Skeletal muscle tissue (tissue), 4 donors: ENCODE measurements around the gene B4GALT3. TPM values are rescaled to one million over a fixed set of nuclear protein-coding genes. Genes with fewer than 3 reads are reported as not detected.

Source experiments
- H3K27ac ChIP-seq: one replicate; pipeline ENCODE4 v1.7.0; 2013; ENCODE audit warnings: mild to moderate bottlenecking, low read depth, low read length, inconsistent platforms
- H3K27me3 ChIP-seq, 3 donors: one replicate each; pipeline ENCODE4 v1.7.0; 2013; ENCODE audit warnings: low read length in 3 of 3; ENCODE audit not compliant: control insufficient read depth in 3 of 3, insufficient read depth in 3 of 3
- H3K36me3 ChIP-seq, 3 donors: one replicate each; pipeline ENCODE4 v1.7.0; 2013; ENCODE audit warnings: low read length in 3 of 3; ENCODE audit not compliant: control insufficient read depth in 3 of 3, insufficient read depth in 3 of 3
- H3K4me1 ChIP-seq, 3 donors: one replicate each; pipeline ENCODE4 v1.7.0; 2013; ENCODE audit warnings: low read length in 3 of 3, mild to moderate bottlenecking in 3 of 3; ENCODE audit not compliant: control insufficient read depth in 3 of 3, insufficient read depth in 3 of 3
- H3K4me3 ChIP-seq, 3 donors: one replicate each; pipeline ENCODE4 v1.7.0; 2013; ENCODE audit warnings: low read length in 3 of 3
- H3K9ac ChIP-seq, 3 donors: one replicate each; pipeline ENCODE4 v1.7.0; 2013; ENCODE audit warnings: low read length in 3 of 3, mild to moderate bottlenecking in 3 of 3, moderate library complexity in 2 of 3, low read depth in 1 of 3
- H3K9me3 ChIP-seq, 3 donors: one replicate each; pipeline ENCODE4 v1.7.0; 2013; ENCODE audit warnings: low read length in 3 of 3; ENCODE audit not compliant: control insufficient read depth in 3 of 3
- total RNA-seq: library from RNA; depleted of rRNA; stranded (reverse); fragments of >200 nt; gene quantifications from one replicate; pipeline ENCODE4 v1.2.3, GENCODE V29; 2014
- donor health status: Osteomylitis.

B4GALT3 gene
- total RNA-seq, 1 donor from 2014 or later, result 11.0 TPM

DNA sequence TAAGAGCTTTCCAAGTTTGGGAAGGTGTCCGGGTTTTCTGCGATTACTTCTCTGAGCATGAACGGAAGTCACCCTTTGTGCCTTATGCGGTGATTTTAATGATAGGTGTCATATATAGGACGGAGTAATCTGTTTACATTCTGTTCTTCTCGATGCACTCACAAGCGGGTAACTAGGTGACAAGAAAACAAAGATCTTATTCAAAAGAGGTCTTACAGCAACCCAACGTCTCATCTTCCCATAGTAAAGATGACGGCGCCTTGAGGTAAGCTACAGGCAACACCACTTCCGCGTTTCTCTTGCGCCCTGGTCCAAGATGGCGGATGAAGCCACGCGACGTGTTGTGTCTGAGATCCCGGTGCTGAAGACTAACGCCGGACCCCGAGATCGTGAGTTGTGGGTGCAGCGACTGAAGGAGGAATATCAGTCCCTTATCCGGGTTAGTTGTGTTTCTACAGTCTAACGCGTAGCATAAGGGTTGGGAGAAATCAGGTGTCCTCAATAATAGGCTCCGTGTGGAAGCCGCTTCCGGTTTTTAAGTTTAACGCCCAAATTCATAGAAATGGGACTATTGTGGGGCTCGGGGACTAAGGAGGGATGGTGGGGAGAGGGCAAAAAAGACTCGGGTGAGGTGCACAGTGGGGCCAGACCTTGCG lies 23.5 kb downstream of the B4GALT3 start, which contains the start of gene UFC1:
TSS of gene UFC1 (plus strand) at position 297 of the 656 bp plus-strand sequence. CDS start at position 317, 20 bp downstream.
- Histone ChIP-seq H3K9ac (peak within 1 kb of the TSS; percentile 97 to 99 (median 98)), H3K36me3 (peaks cover 9 to 16% (median 14%) of the 10 kb centered on the region in 3 donors), H3K27ac (peak within 1 kb of the TSS; percentile 97)

DNA sequence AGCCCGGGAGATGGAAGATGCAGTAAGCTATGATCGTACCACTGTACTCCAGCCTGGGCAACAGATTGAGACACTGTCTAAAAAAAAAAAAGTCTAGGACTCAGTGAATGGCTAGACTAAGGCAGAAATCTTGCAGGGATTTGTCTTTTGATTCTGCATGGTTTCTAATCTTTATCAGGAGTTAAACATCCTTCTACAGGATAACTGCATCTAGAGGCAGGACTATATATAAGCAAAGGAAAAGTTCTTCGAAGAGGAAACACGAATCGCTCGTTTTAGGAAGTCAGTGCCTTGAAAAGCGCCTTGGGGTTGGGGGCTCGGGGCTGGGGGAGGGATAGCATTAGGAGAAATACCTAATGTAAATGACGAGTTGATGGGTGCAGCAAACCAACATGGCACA lies 24.1 kb downstream of the B4GALT3 start:
- Histone ChIP-seq H3K9ac (peak overlapping the region in 2 of 3 donors; percentile 98 to 99), H3K27ac (no peak overlapping the region), H3K27me3 (no peaks in the 10 kb centered on the region), H3K4me3 (peak overlapping the region; percentile 97 to 100 (median 99)), H3K4me1 (peaks cover 10 to 16% (median 12%) of the 10 kb centered on the region in 3 donors), H3K9me3 (no peaks in the 10 kb centered on the region), H3K36me3 (peaks cover 6 to 13% (median 10%) of the 10 kb centered on the region in 3 donors)

More for the DNA sequence above, 23.5 kb downstream of the B4GALT3 start, which contains the start of gene UFC1:
- Histone ChIP-seq H3K27me3 (no peaks in the 10 kb centered on the region), H3K4me1 (peaks cover 15 to 22% (median 16%) of the 10 kb centered on the region in 3 donors), H3K9me3 (no peaks in the 10 kb centered on the region), H3K4me3 (peak within 1 kb of the TSS; percentile 97 to 100 (median 99))

DNA sequence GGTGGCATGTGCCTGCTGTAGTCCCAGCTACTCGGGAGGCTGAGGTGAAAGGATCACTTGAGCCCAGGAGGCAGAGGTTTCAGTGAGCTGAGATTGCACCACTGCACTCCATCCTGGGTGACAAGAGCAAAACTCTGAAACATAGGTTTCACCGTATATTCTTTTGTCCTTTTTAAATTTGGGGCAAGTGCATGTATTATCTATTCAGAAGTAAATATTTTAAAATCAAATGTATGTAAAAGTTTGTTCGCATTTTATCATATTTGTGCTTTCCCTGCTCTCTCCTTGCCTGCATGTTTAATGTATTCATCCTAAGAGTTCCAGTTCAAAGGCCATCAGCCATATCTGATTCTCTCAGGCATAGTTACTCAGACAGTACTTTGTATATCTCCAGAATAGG lies 31.5 kb downstream of the B4GALT3 start:
- no peak overlapping the region for H3K27ac ChIP-seq
- no peaks in the 10 kb centered on the region for H3K9me3 ChIP-seq
- no peaks in the 10 kb centered on the region for H3K4me1 ChIP-seq
- H3K4me3 ChIP-seq, result no peak overlapping the region
- H3K27me3 ChIP-seq, result no peaks in the 10 kb centered on the region
- no peaks in the 10 kb centered on the region for H3K36me3 ChIP-seq
- H3K9ac ChIP-seq, result no peak overlapping the region

DNA sequence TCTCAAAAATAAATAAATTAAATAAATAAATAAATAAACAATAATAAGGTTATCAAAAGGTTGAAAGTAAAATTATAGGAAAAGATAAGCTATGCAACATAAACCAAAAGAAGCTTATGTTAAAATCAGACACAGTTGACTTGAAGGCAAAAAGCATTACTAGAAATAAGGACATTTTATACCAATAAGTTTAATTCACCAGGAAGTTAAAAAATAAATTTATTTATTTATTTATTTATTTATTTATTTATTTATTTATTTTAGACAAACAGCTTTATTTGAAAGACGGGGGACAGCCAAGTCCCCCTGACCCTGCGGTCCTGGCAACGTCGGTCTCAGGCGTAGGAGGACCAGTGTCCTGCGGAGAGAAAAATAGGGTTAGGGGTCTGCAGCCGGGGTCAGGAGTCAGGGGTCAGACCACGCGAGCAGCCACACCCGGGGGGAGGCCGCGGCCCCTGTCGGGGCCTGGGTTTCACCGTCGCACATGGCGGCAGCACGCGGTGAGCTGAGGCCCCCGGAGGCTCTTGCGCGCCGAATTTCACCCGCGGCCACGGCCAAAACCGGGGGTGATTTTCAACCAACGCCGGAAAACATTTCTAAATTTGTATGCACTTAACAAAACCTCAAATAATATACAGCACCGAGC lies 36.4 kb downstream of the B4GALT3 start:
- H3K9me3 ChIP-seq, result no peaks in the 10 kb centered on the region
- no peaks in the 10 kb centered on the region for H3K36me3 ChIP-seq
- no peak overlapping the region for H3K27ac ChIP-seq
- no peak overlapping the region for H3K9ac ChIP-seq
- H3K4me3 ChIP-seq, result no peak overlapping the region
- H3K4me1 ChIP-seq, result peaks cover 5 to 17% (median 10%) of the 10 kb centered on the region in 3 donors
- H3K27me3 ChIP-seq, result no peaks in the 10 kb centered on the region

DNA sequence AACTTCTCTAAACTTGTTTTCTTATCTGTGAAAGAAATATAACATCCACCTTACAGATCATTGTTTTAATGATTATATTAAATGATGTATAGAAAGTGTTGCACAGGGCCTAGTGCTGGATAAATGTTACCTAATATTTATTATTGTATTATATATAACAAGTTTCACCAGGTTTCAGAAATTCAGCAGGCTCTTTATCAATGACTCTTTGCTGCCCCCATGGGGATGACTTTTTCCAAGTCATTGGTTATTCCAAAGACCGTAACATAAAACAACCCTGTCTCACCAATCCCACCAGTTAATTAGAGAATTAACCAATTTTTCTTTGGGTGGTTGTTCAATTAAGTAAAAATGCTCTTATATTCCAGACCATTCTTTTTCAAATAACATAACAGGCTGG lies 37.5 kb downstream of the B4GALT3 start:
- Histone ChIP-seq H3K4me1 (peaks cover 5 to 17% (median 10%) of the 10 kb centered on the region in 3 donors), H3K9me3 (no peaks in the 10 kb centered on the region)

DNA sequence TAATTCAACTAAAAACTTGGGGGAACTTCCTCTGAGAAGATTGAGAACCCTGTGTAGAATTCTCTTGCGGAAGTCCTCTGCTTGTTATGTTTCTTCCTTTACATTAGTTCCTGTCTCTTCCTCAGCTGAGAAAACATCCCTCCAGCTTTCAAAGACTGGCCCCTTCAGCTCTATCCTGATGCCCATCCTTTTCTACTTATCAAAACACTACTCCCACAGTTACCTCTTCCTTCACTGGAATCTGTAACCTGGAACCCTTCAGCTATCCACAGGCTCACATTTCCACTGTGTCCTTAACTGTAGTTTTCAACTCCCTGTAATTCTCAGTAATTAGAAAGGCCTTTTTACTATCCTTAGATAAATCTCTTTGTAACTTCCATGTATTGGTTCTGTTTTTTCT lies 38.9 kb downstream of the B4GALT3 start:
- no peaks in the 10 kb centered on the region for H3K9me3 ChIP-seq
- H3K4me3 ChIP-seq, result no peak overlapping the region
- H3K27ac ChIP-seq, result no peak overlapping the region
- peaks cover 11 to 25% (median 16%) of the 10 kb centered on the region in 3 donors for H3K4me1 ChIP-seq
- H3K9ac ChIP-seq, result no peak overlapping the region
- H3K36me3 ChIP-seq, result no peaks in the 10 kb centered on the region
- no peaks in the 10 kb centered on the region for H3K27me3 ChIP-seq

More for the DNA sequence above, 37.5 kb downstream of the B4GALT3 start:
- no peaks in the 10 kb centered on the region for H3K36me3 ChIP-seq
- H3K27ac ChIP-seq, result no peak overlapping the region
- H3K27me3 ChIP-seq, result no peaks in the 10 kb centered on the region
- no peak overlapping the region for H3K4me3 ChIP-seq
- no peak overlapping the region for H3K9ac ChIP-seq

DNA sequence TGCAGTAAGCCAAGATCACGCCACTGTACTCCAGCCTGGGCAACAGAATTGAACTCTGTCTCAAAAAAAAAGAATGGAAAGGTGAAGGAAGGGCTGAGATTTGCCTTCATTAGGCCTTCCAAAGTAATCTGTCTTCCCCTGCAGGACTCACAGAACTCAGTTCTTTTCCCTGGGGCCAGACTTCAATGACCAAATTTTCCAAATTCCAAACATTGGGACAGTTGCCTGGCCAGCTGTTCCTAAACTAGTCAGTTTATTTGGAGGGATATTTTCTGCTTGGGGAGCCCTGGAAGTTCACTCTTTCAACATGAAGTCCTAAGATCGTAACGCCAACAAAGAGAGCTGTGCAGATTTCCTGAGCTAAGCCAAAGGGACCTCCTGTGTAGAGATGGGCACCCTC lies 39.4 kb downstream of the B4GALT3 start:
- Histone ChIP-seq H3K27me3 (no peaks in the 10 kb centered on the region), H3K27ac (no peak overlapping the region), H3K4me1 (peaks cover 14 to 30% (median 18%) of the 10 kb centered on the region in 3 donors), H3K9ac (no peak overlapping the region), H3K4me3 (no peak overlapping the region), H3K9me3 (no peaks in the 10 kb centered on the region), H3K36me3 (no peaks in the 10 kb centered on the region)

DNA sequence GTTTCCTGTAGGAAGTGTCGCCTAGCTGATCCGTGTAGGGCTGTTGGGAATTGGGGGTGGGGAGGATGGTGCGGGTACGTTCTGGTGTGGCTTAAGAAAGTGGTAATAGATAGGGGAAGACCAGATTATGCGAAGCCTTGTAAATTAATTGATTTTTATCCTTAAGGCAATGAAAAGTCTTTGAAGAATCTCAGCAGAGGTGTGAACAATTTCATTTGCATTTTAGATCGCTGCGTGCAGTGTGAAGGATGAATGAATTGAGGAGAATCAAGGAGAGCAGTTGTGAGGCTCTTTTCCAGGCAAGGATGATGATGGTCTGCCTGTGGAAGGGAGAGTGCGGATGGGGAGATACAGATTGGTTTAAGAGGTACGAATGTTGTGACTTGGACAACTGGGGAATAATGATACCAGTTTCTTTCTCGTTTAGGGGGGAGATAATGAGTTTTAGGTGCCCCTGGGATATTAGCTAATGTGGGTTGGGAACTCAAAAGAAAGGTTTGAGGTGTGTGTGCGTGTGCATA lies 44.0 kb downstream of the B4GALT3 start:
- H3K27ac ChIP-seq, result peak overlapping the region; percentile 93
- peak overlapping the region; percentile 93 to 96 (median 96) for H3K4me3 ChIP-seq
- H3K36me3 ChIP-seq, result peaks cover 6 to 11% (median 9%) of the 10 kb centered on the region in 3 donors
- peak overlapping the region; percentile 87 to 97 (median 95) for H3K9ac ChIP-seq
- H3K9me3 ChIP-seq, result no peaks in the 10 kb centered on the region
- no peaks in the 10 kb centered on the region for H3K27me3 ChIP-seq
- H3K4me1 ChIP-seq, result peaks cover 23 to 54% (median 46%) of the 10 kb centered on the region in 3 donors

DNA sequence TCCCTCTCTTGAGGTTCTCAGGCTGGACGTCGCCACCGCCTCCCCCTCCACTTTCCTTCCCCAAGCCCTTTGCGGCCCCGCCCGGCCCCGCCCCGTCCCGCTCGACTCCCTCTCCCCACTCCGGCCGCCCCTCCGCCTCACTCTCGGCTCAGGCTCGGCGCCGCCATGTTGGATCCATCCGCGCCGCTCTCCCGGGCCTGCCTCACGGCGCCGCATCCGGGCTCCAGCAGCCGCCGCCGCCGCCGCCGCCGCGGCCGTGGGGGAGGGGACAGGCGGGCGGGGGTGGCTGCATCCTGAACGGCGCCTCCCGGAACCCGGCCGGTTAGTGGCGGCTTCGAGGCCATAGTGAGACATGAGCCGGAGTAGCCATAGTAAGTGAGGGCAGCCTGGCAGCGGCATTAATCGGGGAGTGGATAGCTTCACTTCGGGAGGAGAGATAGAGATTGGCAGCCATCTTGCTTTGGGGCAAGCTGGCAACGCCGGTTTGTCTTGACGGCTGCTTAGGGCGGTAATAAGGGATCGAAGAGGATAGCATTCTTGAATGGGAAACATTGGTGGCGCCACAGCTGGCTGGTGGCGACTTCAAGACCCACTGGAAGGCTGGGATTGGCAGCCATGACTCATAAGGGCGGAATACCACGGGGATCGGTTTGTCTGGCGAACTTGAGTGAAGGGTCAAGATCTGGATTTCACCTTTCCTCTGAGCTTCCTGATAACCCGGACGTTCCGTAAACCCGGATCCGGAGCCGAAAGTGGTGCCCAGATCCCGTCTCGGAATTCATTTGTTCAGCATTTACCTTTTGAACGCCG lies 44.7 kb downstream of the B4GALT3 start, which contains the start of gene DEDD:
TSS of gene DEDD (minus strand) at position 258 of the 810 bp plus-strand sequence. CDS start 8,205 bp downstream, outside the sequence.
- H3K9me3 ChIP-seq, result no peaks in the 10 kb centered on the region
- peak within 1 kb of the TSS; percentile 93 for H3K27ac ChIP-seq
- H3K4me1 ChIP-seq, result peaks cover 26 to 56% (median 51%) of the 10 kb centered on the region in 3 donors
- peak within 1 kb of the TSS; percentile 95 to 97 (median 96) for H3K9ac ChIP-seq
- H3K36me3 ChIP-seq, result peaks cover 9 to 15% (median 14%) of the 10 kb centered on the region in 3 donors
- H3K27me3 ChIP-seq, result no peaks in the 10 kb centered on the region
- H3K4me3 ChIP-seq, result peak within 1 kb of the TSS; percentile 96
